ENCODE data around the gene RRP9.

- TF ChIP-seq, protein P1, sequence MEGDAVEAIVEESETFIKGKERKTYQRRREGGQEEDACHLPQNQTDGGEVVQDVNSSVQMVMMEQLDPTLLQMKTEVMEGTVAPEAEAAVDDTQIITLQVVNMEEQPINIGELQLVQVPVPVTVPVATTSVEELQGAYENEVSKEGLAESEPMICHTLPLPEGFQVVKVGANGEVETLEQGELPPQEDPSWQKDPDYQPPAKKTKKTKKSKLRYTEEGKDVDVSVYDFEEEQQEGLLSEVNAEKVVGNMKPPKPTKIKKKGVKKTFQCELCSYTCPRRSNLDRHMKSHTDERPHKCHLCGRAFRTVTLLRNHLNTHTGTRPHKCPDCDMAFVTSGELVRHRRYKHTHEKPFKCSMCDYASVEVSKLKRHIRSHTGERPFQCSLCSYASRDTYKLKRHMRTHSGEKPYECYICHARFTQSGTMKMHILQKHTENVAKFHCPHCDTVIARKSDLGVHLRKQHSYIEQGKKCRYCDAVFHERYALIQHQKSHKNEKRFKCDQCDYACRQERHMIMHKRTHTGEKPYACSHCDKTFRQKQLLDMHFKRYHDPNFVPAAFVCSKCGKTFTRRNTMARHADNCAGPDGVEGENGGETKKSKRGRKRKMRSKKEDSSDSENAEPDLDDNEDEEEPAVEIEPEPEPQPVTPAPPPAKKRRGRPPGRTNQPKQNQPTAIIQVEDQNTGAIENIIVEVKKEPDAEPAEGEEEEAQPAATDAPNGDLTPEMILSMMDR (IDR thresholded peaks at IDR 0.05; ENCODE audit: low read length) = no peak
- no peak for TF ChIP-seq EZH2 (optimal IDR thresholded peaks at IDR 0.05; ENCODE audit: low read depth, low read length)
Measured at GRCh38 chr3:51954713-51955112, 13.0 kb upstream of the RRP9 start.

Measured in MM.1S (cell line).